Colonic mucosa (tissue), 4 donors: Measurements from ENCODE around the gene TLDC2. TPM values are rescaled to one million over a fixed set of nuclear protein-coding genes. Genes with fewer than 3 reads are reported as not detected.

ENCODE experiments used
- DNase-seq: peaks from one replicate; pipeline ENCODE4 v3.0.0-alpha.2; 2020
- H3K27ac ChIP-seq: fragments of 200-600 bp; one replicate; pipeline ENCODE4 v1.8.0; 2021
- H3K27me3 ChIP-seq: fragments of 200-600 bp; one replicate; pipeline ENCODE4 v1.8.0; 2021
- H3K36me3 ChIP-seq: fragments of 200-600 bp; one replicate; pipeline ENCODE4 v1.8.0; 2021
- H3K4me1 ChIP-seq: fragments of 200-600 bp; one replicate; pipeline ENCODE4 v1.8.0; 2021; ENCODE audit warnings: mild to moderate bottlenecking
- H3K4me3 ChIP-seq: fragments of 200-600 bp; one replicate; pipeline ENCODE4 v1.8.0; 2021
- H3K9ac ChIP-seq, 2 donors: one replicate each; pipeline ENCODE4 v1.7.0; 2013; ENCODE audit warnings: control low read depth in 2 of 2, low read depth in 2 of 2, low read length in 2 of 2
- H3K9me3 ChIP-seq: fragments of 200-600 bp; one replicate; pipeline ENCODE4 v1.8.0; 2021
- intact Hi-C: fragments of 100-400 bp; cut with DNase I; formaldehyde crosslinking; loops from one replicate; pipeline ENCODE4 v1.14.1; 2022
- total RNA-seq, 2 donors: library from RNA; stranded (reverse); fragmentation: NEBNext Ultra II Directional in 1 of 2; extraction: Animal tissue kit (Norgen Biotek cat#: 25700) in 1 of 2; gene quantifications; one replicate each; pipeline ENCODE4 v1.2.1, GENCODE V29; 2021
- TF ChIP-seq, protein P1 (sequence below): fragments of 200-600 bp; IDR thresholded peaks from one replicate; pipeline ENCODE4 v1.8.0; 2022; ENCODE audit warnings: antibody characterized with exemption, mild to moderate bottlenecking
- donor health status: healthy.
- donor health status: DM: no; HTN: no; CAD: no.
- donor health status: DM: no; HTN: no; CAD: no.

TLDC2 gene
- total RNA-seq, 2 donors from 2014 or later, result 18.1 to 29.7 TPM

DNA sequence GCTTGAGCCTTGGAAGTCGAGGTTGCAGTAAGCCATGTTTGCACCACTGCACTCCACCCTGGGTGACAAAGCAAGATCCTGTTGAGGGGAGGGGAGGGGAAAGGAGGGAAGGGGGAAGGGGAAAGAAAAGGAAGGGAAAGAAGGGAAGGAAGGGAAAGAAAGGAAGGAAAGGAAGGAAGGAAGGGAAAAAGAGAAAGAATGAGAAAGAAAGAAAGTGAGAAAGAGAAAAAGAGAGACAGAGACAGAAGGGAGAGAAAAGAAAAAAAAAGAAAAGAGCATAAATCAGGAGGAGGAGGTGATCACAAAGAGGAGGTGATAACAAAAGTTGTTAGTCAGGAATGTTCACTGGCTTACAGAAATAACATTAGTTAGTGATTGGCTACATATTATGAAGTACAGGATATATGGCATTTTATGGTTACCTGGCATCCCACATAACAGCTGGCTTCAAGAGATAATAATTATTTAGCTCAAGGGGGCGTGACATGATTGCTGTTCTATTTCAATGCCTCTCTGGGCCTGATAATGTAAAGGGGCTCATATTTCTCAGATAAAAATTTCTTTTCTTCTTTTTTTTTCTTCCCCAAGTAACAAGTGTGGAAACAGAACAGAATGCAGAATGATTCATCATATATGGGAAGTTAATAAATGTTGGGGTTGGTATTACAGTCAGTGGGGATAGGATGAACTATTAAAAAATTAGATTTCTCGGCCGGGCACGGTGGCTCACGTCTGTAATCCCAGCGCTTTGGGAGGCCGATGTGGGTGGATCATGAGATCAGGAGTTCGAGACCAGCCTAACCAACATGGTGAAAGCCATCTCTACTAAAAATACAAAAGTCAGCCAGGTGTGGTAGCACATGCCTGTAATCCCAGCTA, 48.5 kb downstream of the TLDC2 start:
- intact Hi-C loops, result no loop called here
- Histone ChIP-seq H3K27me3 (no peaks in the 10 kb centered on the region), H3K27ac (no peak overlapping the region), H3K36me3 (no peaks in the 10 kb centered on the region), H3K4me1 (no peaks in the 10 kb centered on the region), H3K9me3 (no peaks in the 10 kb centered on the region), H3K9ac (no peak overlapping the region), H3K4me3 (no peak overlapping the region)
- DNase-seq, result no peak
- TF ChIP-seq, protein P1, sequence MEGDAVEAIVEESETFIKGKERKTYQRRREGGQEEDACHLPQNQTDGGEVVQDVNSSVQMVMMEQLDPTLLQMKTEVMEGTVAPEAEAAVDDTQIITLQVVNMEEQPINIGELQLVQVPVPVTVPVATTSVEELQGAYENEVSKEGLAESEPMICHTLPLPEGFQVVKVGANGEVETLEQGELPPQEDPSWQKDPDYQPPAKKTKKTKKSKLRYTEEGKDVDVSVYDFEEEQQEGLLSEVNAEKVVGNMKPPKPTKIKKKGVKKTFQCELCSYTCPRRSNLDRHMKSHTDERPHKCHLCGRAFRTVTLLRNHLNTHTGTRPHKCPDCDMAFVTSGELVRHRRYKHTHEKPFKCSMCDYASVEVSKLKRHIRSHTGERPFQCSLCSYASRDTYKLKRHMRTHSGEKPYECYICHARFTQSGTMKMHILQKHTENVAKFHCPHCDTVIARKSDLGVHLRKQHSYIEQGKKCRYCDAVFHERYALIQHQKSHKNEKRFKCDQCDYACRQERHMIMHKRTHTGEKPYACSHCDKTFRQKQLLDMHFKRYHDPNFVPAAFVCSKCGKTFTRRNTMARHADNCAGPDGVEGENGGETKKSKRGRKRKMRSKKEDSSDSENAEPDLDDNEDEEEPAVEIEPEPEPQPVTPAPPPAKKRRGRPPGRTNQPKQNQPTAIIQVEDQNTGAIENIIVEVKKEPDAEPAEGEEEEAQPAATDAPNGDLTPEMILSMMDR, result no peak

DNA sequence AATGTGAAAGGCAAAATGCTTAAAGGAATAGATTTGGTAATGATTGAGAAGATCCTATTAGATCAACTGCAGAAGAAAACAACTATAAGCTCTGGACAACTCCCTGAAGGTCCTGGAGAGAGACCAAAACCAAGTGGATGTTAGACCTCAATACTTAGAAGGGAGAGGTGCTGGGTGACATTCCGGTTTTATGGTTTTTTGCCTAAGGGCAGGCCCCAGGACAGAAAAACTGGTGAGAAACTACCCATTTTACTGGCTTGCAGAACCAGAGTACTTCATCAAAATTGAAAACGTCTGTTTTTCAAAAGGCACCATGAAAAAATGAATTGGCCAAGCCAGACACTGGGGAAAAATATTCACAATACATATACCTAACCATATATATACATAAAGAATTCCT, 49.3 kb downstream of the TLDC2 start:
- H3K27me3 ChIP-seq, result no peaks in the 10 kb centered on the region
- no peak for DNase-seq
- intact Hi-C loops, result no loop called here
- H3K9me3 ChIP-seq, result no peaks in the 10 kb centered on the region
- TF ChIP-seq, protein P1, result no peak
- no peak overlapping the region for H3K4me3 ChIP-seq
- H3K27ac ChIP-seq, result no peak overlapping the region
- no peaks in the 10 kb centered on the region for H3K4me1 ChIP-seq
- H3K36me3 ChIP-seq, result no peaks in the 10 kb centered on the region
- H3K9ac ChIP-seq, result no peak overlapping the region

DNA sequence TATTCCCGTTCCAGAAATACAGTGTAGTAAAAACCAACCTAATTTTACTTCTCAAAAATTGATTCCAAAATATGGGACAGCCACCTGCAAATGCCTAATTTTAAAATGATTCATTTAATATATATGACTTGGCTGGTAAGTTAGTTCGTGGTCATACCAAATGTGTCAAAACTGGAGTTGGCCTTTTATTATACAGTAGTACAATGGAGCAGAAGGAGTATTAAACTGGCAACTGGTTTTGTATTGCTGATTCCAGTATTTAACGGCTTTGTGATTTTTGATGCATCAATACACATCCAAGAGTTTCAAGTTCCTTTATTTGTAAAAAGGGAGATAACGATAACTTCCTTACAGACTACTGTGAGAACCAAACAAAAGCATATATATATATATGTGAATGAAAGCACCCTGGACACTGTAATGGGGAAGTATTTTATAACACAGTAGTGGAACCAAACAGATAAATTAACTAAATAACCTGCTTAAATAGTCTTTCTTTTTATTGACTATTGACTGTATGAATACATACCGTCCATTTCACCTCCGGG, 50.8 kb downstream of the TLDC2 start:
- Histone ChIP-seq H3K9ac (no peak overlapping the region), H3K4me3 (no peak overlapping the region), H3K27ac (no peak overlapping the region), H3K9me3 (no peaks in the 10 kb centered on the region), H3K27me3 (no peaks in the 10 kb centered on the region), H3K36me3 (no peaks in the 10 kb centered on the region), H3K4me1 (no peaks in the 10 kb centered on the region)
- TF ChIP-seq, protein P1, result no peak
- intact Hi-C loops, result no loop called here
- DNase-seq, result no peak

DNA sequence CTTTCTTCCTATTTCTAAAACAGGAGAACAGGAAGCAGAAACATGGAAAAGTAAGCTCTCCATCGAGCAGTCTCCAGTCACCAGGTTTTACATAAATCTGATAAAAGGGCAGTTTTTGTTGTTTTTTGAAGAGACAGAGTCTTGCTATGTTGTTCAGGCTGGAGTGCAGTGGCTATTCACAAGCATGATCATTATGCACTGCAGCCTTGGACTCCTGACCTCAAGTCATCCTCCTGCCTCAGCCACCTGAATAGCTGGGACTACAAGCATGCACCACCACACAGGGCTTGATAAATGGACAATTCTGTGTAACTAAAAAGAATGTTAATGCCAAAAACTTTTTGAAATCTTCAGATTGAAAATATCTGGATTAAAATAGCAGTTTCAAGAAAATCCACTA, 51.8 kb downstream of the TLDC2 start:
- DNase-seq, result no peak
- no peaks in the 10 kb centered on the region for H3K9me3 ChIP-seq
- no peak overlapping the region for H3K4me3 ChIP-seq
- TF ChIP-seq, protein P1, result no peak
- no peak overlapping the region for H3K27ac ChIP-seq
- no peaks in the 10 kb centered on the region for H3K4me1 ChIP-seq
- H3K36me3 ChIP-seq, result no peaks in the 10 kb centered on the region
- intact Hi-C loops, result no loop called here
- H3K9ac ChIP-seq, result no peak overlapping the region
- H3K27me3 ChIP-seq, result no peaks in the 10 kb centered on the region

DNA sequence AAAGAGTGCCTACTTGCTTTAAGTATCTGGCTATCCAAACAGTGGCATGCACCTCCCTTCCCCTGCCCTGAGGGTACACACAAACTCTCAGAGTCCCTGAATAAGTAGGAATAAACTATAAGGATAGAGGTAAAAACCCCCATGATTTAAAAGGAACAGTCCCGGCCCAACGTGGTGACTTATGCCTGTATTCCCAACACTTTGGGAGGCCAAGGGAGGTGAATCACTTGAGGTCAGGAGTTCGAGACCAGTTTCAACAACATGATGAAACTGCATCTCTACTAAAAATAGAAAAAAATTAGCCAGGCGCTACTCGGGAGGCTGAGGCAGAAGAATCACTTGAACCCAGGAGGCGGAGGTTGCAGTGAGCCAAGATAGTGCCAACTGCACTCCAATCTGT, 53.4 kb downstream of the TLDC2 start:
- no peaks in the 10 kb centered on the region for H3K9me3 ChIP-seq
- H3K4me1 ChIP-seq, result no peaks in the 10 kb centered on the region
- no peak overlapping the region for H3K4me3 ChIP-seq
- no peak overlapping the region for H3K27ac ChIP-seq
- intact Hi-C loops, result no loop called here
- no peaks in the 10 kb centered on the region for H3K27me3 ChIP-seq
- H3K36me3 ChIP-seq, result no peaks in the 10 kb centered on the region
- TF ChIP-seq, protein P1, result no peak
- H3K9ac ChIP-seq, result no peak overlapping the region
- DNase-seq, result no peak
